Measurements from ENCODE around the gene TXLNG. TPM values are rescaled to one million over a fixed set of nuclear protein-coding genes. Genes with fewer than 3 reads are reported as not detected.

The TXLNG gene
- total RNA-seq, 2 experiments from 2014 or later, result 17.2 to 17.5 TPM

GRCh38 chrX:16842684-16843083 lies 56.4 kb downstream of the TXLNG start:
- H3K4me3 Mint-ChIP-seq, result no peak overlapping the region
- no peak overlapping the region for H3K4me3 ChIP-seq (ENCODE audit: low read length)
- no peaks in the 10 kb centered on the region for H3K27me3 ChIP-seq (ENCODE audit: control insufficient read depth in 1 of 2, insufficient read depth in 2 of 2, low read length in 2 of 2)
- H3K36me3 ChIP-seq (ENCODE audit: insufficient read depth, low read length), result peaks cover 52% of the 10 kb centered on the region
- no peaks in the 10 kb centered on the region for H3K9me3 Mint-ChIP-seq
- no peak overlapping the region for H3K27ac ChIP-seq (ENCODE audit: low read depth in 1 of 2, low read length in 2 of 2)
- intact Hi-C loops (cut with DNase I, micrococcal nuclease), result no loop called here
- no peak for ATAC-seq (ENCODE audit: poor library complexity)
- TF ChIP-seq CTCF (IDR thresholded peaks at IDR 0.05), result no peak
- DNase-seq, result no peak
- POLR2A ChIA-PET, result no interaction called here
- CTCF ChIA-PET, result no interaction called here
- no peaks in the 10 kb centered on the region for H3K4me1 ChIP-seq (ENCODE audit: insufficient read depth, low read length)
- no peaks in the 10 kb centered on the region for H3K27me3 Mint-ChIP-seq
- H3K36me3 Mint-ChIP-seq (ENCODE audit: low read depth), result peaks cover 75% of the 10 kb centered on the region
- no peak overlapping the region for H3K27ac Mint-ChIP-seq
- H3K4me1 Mint-ChIP-seq (ENCODE audit: low read depth), result peaks cover 5% of the 10 kb centered on the region
- no peaks in the 10 kb centered on the region for H3K9me3 ChIP-seq (ENCODE audit: control insufficient read depth in 1 of 2, insufficient read depth in 1 of 2, low read length in 2 of 2)

GRCh38 chrX:16843208-16843909 lies 57.1 kb downstream of the TXLNG start:
- Histone ChIP-seq H3K27ac (ENCODE audit: low read depth in 1 of 2, low read length in 2 of 2) (no peak overlapping the region), H3K36me3 (ENCODE audit: insufficient read depth, low read length) (peaks cover 52% of the 10 kb centered on the region), H3K9me3 (ENCODE audit: control insufficient read depth in 1 of 2, insufficient read depth in 1 of 2, low read length in 2 of 2) (no peaks in the 10 kb centered on the region), H3K4me3 (ENCODE audit: low read length) (no peak overlapping the region), H3K27me3 (ENCODE audit: control insufficient read depth in 1 of 2, insufficient read depth in 2 of 2, low read length in 2 of 2) (no peaks in the 10 kb centered on the region), H3K4me1 (ENCODE audit: insufficient read depth, low read length) (no peaks in the 10 kb centered on the region)
- H3K9me3 Mint-ChIP-seq, result no peaks in the 10 kb centered on the region
- H3K36me3 Mint-ChIP-seq (ENCODE audit: low read depth), result peaks cover 77% of the 10 kb centered on the region
- CTCF ChIA-PET, result no interaction called here
- DNase-seq, result no peak
- peaks cover 5% of the 10 kb centered on the region for H3K4me1 Mint-ChIP-seq (ENCODE audit: low read depth)
- H3K27me3 Mint-ChIP-seq, result no peaks in the 10 kb centered on the region
- no peak overlapping the region for H3K27ac Mint-ChIP-seq
- POLR2A ChIA-PET, result no interaction called here
- intact Hi-C loops (cut with DNase I, micrococcal nuclease), result no loop called here
- no peak for TF ChIP-seq CTCF (IDR thresholded peaks at IDR 0.05)
- no peak for ATAC-seq (ENCODE audit: poor library complexity)
- H3K4me3 Mint-ChIP-seq, result no peak overlapping the region

GRCh38 chrX:16845686-16846085 lies 59.4 kb downstream of the TXLNG start:
- no peak overlapping the region for H3K4me3 Mint-ChIP-seq
- H3K36me3 Mint-ChIP-seq (ENCODE audit: low read depth), result peaks cover 77% of the 10 kb centered on the region
- POLR2A ChIA-PET, result no interaction called here

More at GRCh38 chrX:16845686-16846085, 59.4 kb downstream of the TXLNG start:
- no peak for DNase-seq
- Histone ChIP-seq H3K4me1 (ENCODE audit: insufficient read depth, low read length) (no peaks in the 10 kb centered on the region), H3K36me3 (ENCODE audit: insufficient read depth, low read length) (peaks cover 54% of the 10 kb centered on the region), H3K4me3 (ENCODE audit: low read length) (no peak overlapping the region), H3K9me3 (ENCODE audit: control insufficient read depth in 1 of 2, insufficient read depth in 1 of 2, low read length in 2 of 2) (no peaks in the 10 kb centered on the region), H3K27ac (ENCODE audit: low read depth in 1 of 2, low read length in 2 of 2) (no peak overlapping the region), H3K27me3 (ENCODE audit: control insufficient read depth in 1 of 2, insufficient read depth in 2 of 2, low read length in 2 of 2) (no peaks in the 10 kb centered on the region)
- H3K27me3 Mint-ChIP-seq, result no peaks in the 10 kb centered on the region
- H3K9me3 Mint-ChIP-seq, result no peaks in the 10 kb centered on the region
- CTCF ChIA-PET, result interaction anchor here (1.0 kb wide), 1 partner anchor 47 kb away, joined by 3 read pairs; no protein-coding TSS in a partner anchor
- intact Hi-C loops (cut with DNase I, micrococcal nuclease), result loop anchor here in 1 of 2 experiments (2.0 kb wide), 1 partner anchor 19 kb away; no protein-coding TSS in a partner anchor
- no peak for ATAC-seq (ENCODE audit: poor library complexity)
- no peak overlapping the region for H3K27ac Mint-ChIP-seq
- no peak for TF ChIP-seq CTCF (IDR thresholded peaks at IDR 0.05)
- peaks cover 5% of the 10 kb centered on the region for H3K4me1 Mint-ChIP-seq (ENCODE audit: low read depth)
